ENCODE measurements around the gene STXBP5.

Gene STXBP5

DNA sequence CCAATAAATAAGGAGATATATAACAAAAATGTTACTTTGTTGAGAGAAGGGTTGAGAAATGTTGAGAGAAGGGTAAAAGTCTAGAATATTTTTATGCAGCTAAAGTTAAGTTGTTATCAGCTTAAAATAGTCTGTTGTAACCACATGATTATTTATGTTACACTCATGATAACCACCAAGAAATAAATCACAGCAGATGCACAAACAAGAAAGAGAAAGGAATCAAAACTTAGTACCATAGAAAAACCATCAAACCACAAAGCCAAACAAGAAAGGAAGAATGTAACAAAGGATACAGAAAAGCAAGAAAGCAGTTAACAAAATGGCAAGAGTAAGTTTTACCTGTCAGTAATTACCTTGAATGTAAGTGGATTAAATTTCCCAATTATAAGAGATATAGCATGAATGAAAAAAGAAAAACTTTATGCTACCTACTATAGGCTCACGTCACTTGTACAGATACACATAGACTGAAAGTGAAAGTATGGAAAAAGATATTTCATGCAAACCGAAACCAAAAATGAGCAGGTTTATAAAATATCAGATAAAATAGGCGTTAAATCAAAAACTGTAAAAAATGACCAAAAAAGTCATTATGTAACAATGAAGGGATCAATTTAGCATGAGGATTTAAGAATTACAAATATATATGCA is 93.6 kb downstream of the STXBP5 start:
- CTCF ChIA-PET: no interaction called here
- no peak overlapping the region for H3K4me3 ChIP-seq (ENCODE audit: low read depth, low read length)
- TF ChIP-seq ZNF214 (tag by site-specific recombination; IDR thresholded peaks at IDR 0.05; ENCODE audit: borderline replicate concordance) (no peak), MYNN (tag by site-specific recombination; IDR thresholded peaks at IDR 0.05; ENCODE audit: borderline replicate concordance) (no peak), ZNF549 (tag by site-specific recombination; IDR thresholded peaks at IDR 0.05) (no peak), ZNF140 (tag by site-specific recombination; IDR thresholded peaks at IDR 0.05) (no peak), ZNF660 (tag by site-specific recombination; IDR thresholded peaks at IDR 0.05) (no peak), ZSCAN16 (tag by site-specific recombination; IDR thresholded peaks at IDR 0.05) (no peak), ZNF561 (tag by site-specific recombination; IDR thresholded peaks at IDR 0.05; ENCODE audit: borderline replicate concordance) (no peak), ZNF394 (tag by site-specific recombination; IDR thresholded peaks at IDR 0.05; ENCODE audit: borderline replicate concordance) (no peak), BCL6B (tag by site-specific recombination; IDR thresholded peaks at IDR 0.05) (no peak), ZBTB8A (tag by site-specific recombination; IDR thresholded peaks at IDR 0.05) (no peak), ZNF211 (tag by site-specific recombination; IDR thresholded peaks at IDR 0.05; ENCODE audit: low read depth) (no peak), ZNF16 (tag by site-specific recombination; IDR thresholded peaks at IDR 0.05; ENCODE audit: low read depth) (no peak), ZBTB17 (tag by site-specific recombination; IDR thresholded peaks at IDR 0.05) (no peak), ZFP3 (tag by site-specific recombination; IDR thresholded peaks at IDR 0.05; ENCODE audit: low read depth) (no peak), ZNF138 (tag by site-specific recombination; IDR thresholded peaks at IDR 0.05; ENCODE audit: borderline replicate concordance) (no peak), ZNF292 (tag by site-specific recombination; IDR thresholded peaks at IDR 0.05; ENCODE audit: borderline replicate concordance, low read depth) (no peak)
- TF ChIP-seq, protein P1, sequence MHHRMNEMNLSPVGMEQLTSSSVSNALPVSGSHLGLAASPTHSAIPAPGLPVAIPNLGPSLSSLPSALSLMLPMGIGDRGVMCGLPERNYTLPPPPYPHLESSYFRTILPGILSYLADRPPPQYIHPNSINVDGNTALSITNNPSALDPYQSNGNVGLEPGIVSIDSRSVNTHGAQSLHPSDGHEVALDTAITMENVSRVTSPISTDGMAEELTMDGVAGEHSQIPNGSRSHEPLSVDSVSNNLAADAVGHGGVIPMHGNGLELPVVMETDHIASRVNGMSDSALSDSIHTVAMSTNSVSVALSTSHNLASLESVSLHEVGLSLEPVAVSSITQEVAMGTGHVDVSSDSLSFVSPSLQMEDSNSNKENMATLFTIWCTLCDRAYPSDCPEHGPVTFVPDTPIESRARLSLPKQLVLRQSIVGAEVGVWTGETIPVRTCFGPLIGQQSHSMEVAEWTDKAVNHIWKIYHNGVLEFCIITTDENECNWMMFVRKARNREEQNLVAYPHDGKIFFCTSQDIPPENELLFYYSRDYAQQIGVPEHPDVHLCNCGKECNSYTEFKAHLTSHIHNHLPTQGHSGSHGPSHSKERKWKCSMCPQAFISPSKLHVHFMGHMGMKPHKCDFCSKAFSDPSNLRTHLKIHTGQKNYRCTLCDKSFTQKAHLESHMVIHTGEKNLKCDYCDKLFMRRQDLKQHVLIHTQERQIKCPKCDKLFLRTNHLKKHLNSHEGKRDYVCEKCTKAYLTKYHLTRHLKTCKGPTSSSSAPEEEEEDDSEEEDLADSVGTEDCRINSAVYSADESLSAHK (tag by site-specific recombination; IDR thresholded peaks at IDR 0.05): no peak
- TF ChIP-seq, protein P2, sequence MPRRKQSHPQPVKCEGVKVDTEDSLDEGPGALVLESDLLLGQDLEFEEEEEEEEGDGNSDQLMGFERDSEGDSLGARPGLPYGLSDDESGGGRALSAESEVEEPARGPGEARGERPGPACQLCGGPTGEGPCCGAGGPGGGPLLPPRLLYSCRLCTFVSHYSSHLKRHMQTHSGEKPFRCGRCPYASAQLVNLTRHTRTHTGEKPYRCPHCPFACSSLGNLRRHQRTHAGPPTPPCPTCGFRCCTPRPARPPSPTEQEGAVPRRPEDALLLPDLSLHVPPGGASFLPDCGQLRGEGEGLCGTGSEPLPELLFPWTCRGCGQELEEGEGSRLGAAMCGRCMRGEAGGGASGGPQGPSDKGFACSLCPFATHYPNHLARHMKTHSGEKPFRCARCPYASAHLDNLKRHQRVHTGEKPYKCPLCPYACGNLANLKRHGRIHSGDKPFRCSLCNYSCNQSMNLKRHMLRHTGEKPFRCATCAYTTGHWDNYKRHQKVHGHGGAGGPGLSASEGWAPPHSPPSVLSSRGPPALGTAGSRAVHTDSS (tag by site-specific recombination; IDR thresholded peaks at IDR 0.05): no peak
- TF ChIP-seq, protein P3, sequence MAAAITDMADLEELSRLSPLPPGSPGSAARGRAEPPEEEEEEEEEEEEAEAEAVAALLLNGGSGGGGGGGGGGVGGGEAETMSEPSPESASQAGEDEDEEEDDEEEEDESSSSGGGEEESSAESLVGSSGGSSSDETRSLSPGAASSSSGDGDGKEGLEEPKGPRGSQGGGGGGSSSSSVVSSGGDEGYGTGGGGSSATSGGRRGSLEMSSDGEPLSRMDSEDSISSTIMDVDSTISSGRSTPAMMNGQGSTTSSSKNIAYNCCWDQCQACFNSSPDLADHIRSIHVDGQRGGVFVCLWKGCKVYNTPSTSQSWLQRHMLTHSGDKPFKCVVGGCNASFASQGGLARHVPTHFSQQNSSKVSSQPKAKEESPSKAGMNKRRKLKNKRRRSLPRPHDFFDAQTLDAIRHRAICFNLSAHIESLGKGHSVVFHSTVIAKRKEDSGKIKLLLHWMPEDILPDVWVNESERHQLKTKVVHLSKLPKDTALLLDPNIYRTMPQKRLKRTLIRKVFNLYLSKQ (tag by site-specific recombination; IDR thresholded peaks at IDR 0.05; ENCODE audit: borderline replicate concordance): no peak
- H3K27ac ChIP-seq (ENCODE audit: extremely low read depth, low read depth, low read length): no peak overlapping the region
- H3K36me3 ChIP-seq (ENCODE audit: control insufficient read depth in 2 of 2, insufficient read depth in 1 of 2, low read length in 2 of 2): peaks cover 0 to 18% of the 10 kb centered on the region in 2 experiments; a peak in 1 of 3 replicates
- H3K9me3 ChIP-seq (ENCODE audit: control insufficient read depth, insufficient read depth, low read depth, low read length): no peaks in the 10 kb centered on the region
- POLR2A ChIA-PET: no interaction called here
- H3K4me1 ChIP-seq (ENCODE audit: control insufficient read depth, insufficient read depth, low read length): no peaks in the 10 kb centered on the region

All from HEK293 (cell line).